ENCODE results near the gene RERE.

DNA sequence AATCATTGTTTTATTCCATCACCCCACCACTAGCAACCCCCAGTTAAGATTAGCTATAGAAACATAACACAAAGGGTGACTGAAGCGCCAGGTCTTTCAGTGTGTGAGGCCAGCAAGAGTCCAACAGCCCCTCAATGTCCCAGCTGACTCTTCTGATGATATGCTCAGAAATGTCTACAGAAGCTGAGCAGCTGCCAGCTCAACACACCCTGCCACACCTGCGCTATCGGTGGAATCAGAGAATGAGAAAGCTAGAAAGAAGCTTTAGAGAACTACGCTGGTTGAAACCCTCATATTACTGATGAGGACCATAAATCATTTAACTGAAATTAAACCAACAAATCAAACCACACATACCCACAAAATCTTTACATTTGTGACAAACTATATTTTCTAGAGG is 383.3 kb downstream of the RERE start:
- TF ChIP-seq, protein P1, sequence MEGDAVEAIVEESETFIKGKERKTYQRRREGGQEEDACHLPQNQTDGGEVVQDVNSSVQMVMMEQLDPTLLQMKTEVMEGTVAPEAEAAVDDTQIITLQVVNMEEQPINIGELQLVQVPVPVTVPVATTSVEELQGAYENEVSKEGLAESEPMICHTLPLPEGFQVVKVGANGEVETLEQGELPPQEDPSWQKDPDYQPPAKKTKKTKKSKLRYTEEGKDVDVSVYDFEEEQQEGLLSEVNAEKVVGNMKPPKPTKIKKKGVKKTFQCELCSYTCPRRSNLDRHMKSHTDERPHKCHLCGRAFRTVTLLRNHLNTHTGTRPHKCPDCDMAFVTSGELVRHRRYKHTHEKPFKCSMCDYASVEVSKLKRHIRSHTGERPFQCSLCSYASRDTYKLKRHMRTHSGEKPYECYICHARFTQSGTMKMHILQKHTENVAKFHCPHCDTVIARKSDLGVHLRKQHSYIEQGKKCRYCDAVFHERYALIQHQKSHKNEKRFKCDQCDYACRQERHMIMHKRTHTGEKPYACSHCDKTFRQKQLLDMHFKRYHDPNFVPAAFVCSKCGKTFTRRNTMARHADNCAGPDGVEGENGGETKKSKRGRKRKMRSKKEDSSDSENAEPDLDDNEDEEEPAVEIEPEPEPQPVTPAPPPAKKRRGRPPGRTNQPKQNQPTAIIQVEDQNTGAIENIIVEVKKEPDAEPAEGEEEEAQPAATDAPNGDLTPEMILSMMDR (conservative IDR thresholded peaks at IDR 0.05; ENCODE audit: low read length) = no peak
- TF ChIP-seq EZH2phosphoT487 (IDR thresholded peaks at IDR 0.05; ENCODE audit: borderline replicate concordance, low read depth, low read length) = no peak

Data from OCI-LY7 (cell line).